Measurements from ENCODE around the gene PNPT1.
"Not testable (repeated sequence)": the region's sequence is repeated elsewhere in the genome, so short reads cannot be mapped to it uniquely, and the experiment has no call there.

The PNPT1 gene

DNA sequence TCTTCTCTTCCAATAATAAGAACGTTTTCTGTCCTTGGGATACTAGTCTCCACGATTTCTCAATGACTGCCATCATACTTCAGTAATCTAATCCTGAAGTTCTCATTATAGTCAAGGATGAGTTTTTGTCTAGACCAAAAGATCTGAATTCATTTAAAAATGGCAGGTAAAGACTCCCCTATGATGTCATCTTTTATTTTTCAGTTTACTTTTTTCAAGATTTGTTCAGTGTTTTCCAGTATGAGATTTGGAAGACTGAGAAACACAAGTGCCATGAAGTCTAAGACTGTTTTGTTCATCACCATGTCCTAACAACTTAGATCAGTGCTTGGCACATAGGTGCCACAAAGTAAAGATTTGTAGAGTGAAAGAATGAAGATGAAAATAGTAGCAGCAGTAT, 40.4 kb downstream of the PNPT1 start:
- no peak for DNase-seq

- no peak for DNase-seq
Measured at GRCh38 chr2:55649211-55649610, 44.4 kb downstream of the PNPT1 start.

GRCh38 chr2:55636831-55637230, 56.8 kb downstream of the PNPT1 start:
- no peak for DNase-seq

DNA sequence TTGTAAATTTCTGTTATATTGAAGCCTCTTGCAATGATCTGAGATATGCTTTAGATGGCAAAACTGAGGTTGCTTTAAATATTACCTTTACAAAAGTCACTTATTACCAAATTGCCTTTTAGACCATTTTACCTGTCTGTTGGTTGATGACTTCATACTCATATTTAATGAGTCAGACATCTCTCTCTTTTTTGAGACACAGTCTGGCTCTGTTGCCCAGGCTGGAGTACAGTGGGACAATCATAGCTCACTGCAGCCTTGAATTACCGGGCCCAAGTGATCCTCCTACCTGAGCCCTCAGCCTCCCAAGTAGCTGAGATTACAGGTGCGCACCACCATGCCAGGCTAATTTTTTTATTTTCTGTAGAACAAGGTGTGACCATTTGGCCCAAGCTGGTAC, 64.7 kb downstream of the PNPT1 start:
- DNase-seq, result no peak

DNA sequence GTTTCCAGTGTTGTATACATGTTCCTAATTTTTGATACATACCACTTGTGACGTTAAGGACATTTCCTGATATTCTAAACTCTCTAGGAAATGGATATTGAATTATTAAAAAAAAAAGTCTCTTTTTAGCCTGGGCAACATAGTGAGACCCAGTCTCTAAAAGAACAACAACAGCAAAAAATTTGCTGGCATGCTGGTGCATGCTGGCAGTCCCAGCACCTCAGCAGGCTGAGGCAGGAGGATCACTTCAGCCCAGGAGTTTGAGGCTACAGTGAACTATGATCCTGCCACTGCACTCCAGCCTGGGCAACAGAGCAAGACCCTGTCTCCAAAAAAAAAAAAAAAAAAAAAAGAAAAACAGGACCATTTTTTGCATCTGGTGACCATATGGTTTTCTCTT, 65.7 kb downstream of the PNPT1 start:
- no peak for DNase-seq

DNA sequence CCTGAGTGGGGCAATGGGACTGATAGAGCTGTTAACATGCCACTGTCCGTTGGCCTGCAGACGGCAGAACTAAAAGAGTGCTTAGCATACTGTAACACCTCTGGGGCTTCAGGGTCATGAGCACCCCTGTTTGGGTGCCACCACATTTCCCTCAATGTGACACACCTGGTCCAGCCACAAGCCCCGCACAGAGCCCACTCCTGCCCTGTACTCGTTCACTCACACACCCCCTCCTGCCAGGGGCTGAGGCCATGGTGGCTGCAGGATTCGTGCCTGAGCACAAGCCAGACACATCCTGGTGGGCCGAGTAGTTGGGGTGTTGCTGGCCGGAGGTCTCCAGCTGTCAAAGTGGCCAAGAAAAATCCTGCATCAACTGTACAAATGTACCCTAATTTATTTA, 71.8 kb downstream of the PNPT1 start:
- DNase-seq, result no peak

GRCh38 chr2:55620123-55620779, 73.4 kb downstream of the PNPT1 start:
- peak; percentile 15 for DNase-seq

DNA sequence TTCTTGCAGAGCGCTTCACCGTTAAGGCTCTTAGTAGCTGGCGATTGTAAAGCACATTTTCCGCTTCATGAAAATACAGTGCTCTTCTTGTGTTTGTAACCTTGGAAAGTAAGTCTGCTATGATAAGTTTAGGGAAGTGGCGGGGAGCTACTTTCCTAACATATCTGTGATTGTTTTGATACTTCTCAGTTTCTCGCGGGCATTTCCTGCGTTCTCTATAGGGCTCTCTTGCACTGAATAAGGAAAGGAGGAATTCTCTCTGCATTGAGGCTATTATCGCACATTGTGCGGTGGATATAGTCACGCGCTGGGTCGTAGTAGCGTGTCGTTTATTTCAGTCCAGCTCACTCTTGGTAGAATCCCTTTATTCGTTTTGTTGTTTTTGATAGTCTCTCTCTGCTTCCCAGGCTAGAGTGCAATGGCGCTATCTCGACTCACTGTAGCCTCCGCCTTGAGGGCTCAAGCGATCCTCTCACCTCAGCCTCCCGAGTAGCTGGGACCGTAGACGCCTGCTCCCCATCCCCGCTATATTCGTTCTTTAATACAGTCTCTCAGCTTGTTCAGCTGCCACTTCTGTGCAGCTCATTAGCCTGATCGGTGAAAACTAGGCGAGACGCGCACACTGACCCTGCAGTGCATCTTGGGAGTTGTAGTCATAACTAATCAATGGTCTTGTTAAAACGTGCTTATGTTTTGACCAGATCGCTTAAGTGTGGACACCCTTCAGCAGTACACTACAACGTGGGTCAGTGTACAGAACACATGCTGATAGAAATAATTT, 75.2 kb downstream of the PNPT1 start:
- peak; percentile 63 for DNase-seq

DNA sequence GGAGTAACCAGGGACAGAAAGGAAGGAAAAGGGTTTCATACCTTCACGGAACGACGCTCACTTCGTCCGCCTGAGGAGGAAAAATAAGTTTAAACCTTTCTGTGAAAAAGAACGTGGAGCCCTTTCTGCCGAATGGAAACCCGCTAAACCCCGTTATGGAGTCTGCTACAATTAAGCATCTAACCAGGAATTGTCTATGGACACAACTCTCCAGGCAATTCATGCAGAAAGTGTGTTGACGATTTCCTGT, 75.7 kb downstream of the PNPT1 start:
- peak; percentile 19 for DNase-seq

GRCh38 chr2:55617175-55618024, 76.2 kb downstream of the PNPT1 start, which contains the start of gene PPP4R3B:
PPP4R3B (minus strand) TSS chr2:55617622; CDS start chr2:55617285, 337 bp downstream.
- DNase-seq, result peak; percentile 98

DNA sequence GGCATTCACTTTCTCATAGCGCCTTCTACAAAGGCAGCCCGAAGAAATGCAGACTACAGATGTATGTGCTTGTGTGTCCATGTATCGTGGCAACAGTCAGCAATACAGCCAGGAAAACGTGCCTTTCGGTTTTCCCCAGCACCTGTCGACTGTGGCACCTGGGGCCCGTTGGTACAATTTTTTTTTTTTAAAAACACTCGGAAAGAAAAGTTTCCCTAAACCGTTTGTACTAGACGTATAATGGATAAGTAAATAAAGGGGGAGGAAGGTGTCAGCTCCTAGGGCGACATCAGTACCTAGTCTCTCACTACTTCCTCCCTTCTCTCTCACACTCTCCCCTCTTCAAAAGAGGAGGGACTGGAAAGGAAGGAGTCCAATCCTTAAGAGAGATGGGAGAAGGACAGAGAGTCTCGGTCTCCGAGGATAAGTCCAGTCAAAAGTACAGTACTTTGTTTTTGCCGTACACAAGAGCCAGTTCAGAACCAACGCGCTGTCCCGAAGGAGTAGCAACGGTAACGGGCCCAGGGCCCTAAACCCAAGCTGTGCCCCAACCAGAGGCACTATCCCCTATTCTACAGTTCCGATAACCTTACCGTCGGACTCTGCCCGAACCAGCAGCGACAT, 77.0 kb downstream of the PNPT1 start:
- DNase-seq, result peak; percentile 10

DNA sequence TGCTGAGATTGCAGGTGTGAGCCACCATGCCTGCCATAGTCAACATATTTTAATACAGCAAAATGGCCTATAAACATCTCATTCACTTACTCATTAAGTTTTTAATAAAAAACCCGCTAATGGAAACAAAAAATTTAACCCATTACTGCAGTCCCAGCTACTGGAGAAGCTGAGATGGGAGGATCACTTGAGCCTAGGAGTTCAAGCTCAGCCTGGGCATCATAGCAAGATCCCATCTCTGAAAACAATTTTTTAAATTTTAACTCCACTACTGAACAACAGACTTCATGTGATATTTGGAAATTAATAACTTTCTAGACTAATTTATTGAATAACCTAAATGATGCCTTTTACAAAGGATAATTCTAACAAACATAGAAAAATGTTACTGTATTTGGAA, 81.6 kb downstream of the PNPT1 start:
- no peak for DNase-seq

GRCh38 chr2:55610954-55611743, 82.5 kb downstream of the PNPT1 start:
- DNase-seq, result no peak

GRCh38 chr2:55609938-55610578, 83.6 kb downstream of the PNPT1 start:
- no peak for DNase-seq

DNA sequence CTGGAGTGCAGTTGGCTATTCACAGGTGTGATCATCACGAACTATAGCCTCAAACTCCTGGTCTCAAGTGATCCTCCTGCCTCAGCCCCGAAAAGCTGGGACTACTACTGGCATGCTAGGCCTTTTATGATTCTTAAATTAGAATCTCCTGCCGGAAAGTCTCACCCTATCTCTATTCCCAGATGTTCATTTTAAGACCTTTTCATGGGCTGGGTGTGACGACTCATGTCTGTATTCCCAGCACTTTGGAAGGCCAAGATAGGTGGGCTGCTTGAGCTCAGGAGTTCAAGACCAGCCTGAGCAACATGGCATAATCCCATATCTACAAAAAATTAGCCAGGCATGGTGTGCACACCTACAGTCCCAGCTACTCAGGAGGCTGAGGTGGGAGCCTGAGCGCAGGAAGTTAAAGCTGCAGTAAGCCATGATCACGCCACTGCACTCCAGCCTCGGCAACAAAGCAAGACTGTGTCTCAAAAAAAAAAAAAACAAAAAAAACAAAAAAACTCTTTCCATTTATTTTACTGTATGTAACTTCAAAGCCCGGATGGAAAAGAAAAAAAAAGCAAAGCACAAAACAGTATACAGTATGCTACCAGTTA, 84.3 kb downstream of the PNPT1 start:
- DNase-seq, result no peak

DNA sequence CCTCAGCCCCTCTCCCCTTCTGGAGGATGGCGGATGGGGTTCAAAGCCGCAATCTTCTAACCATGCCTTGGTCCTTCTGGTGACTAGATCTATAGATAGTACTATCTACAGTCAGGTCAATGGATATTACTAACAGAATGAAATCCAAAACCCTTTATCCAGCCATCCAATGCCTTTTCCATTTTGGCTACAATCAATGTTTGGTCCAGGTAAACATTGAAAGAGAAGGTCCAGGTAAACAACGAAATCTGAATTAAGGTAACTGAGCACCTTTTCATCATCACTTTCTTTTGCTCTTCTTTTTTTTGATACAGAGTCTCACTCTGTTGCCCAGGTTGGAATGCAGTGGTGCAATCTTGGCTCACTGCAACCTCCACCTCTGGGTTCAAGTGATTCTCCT, 85.9 kb downstream of the PNPT1 start:
- DNase-seq, result no peak

GRCh38 chr2:55604027-55604565, 89.5 kb downstream of the PNPT1 start:
- DNase-seq, result no peak

- DNase-seq, result no peak
Measured at GRCh38 chr2:55601849-55602248, 91.8 kb downstream of the PNPT1 start.

GRCh38 chr2:55598056-55598795, 95.4 kb downstream of the PNPT1 start:
- DNase-seq, result no peak

DNA sequence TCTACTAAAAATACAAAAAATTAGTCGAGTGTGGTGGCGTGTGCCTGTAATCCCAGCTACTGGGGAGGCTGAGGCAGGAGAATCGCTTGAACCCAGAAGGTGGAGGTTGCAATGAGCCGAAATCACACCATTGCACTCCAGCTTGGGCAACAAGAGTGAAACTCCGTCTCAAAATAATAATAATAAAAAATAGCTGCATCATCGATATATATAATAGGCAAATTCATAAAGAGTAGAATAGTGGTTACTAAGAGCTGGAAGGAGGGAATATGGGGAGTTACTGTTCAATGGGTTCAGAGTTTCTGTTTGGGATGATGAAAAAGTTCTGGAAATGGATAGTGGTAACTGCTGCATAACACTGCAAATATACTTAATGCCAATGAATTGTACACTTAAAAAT, 96.8 kb downstream of the PNPT1 start:
- DNase-seq, result not testable (repeated sequence)

DNA sequence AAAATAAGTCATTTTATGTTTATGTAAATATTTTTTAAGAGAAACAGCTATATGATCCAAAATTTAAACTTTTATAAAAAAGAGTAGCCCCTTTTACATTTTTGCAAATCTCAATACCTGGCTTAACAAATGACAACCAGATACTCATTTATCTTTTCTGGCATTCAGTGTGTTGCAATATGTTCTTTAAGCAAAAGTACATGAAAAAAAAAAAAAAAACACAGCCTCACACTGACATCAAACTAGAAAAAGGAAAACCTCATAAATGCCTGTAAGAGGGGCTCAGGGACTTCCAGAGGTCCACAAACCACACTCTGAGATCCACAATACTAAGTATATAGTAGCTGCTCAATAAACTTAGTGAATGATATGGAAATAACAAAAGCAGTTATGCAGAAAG, 98.1 kb downstream of the PNPT1 start:
- no peak for DNase-seq

Measured in CD4-positive, alpha-beta T cell treated with Interleukin-17A for 4 hours (primary cell).